GM21825 (cell line): Measurements from ENCODE around the gene STEAP3.

Experiments used
- ATAC-seq: cut with Tn5 transposase; IDR thresholded peaks from one replicate; pipeline ENCODE4 v1.9.1; 2021; ENCODE audit warnings: mild to moderate bottlenecking, moderate library complexity; ENCODE audit not compliant: unreplicated experiment

The STEAP3 gene

GRCh38 chr2:119290859-119291587 lies 67.4 kb downstream of the STEAP3 start:
- no peak for ATAC-seq

GRCh38 chr2:119291588-119292167 lies 68.0 kb downstream of the STEAP3 start:
- ATAC-seq, result no peak

DNA sequence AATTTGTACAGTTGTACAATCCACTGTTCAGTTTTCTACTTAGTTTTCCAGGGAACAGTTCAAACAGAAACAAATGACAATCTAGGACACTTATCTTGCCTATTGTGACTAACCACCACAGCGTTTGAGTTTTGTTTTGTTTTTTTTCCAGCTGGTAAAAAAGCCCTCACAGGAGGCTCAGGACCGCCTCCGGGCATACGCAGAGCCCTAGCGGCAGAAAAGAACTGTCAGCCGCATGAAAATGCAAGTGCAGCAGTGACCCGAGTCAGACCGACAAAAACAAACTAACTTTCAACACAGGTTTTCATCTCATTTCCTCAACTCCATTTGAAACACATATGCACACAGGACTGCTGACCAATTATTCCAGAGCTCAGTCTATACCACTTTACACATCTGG lies 68.6 kb downstream of the STEAP3 start:
- no peak for ATAC-seq

DNA sequence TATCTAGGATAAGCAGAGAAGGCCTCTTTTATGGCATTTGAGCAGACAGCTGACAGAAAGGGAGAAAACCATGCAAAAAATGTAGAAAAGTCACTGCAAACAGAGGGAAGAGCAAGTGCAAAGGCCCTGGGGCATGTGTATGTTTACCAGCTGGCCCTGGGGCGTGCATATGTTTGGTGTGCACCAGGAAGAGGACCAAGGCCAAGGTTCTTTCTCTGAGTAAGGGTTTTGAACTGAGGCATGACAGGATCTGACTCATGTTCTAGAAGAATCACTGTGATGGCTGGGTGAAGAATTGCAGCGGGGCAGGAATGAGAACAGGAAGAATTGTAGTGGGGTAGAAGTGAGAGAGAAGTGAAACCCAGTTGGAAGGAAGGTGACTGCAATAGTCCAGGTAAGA lies 69.6 kb downstream of the STEAP3 start:
- no peak for ATAC-seq

DNA sequence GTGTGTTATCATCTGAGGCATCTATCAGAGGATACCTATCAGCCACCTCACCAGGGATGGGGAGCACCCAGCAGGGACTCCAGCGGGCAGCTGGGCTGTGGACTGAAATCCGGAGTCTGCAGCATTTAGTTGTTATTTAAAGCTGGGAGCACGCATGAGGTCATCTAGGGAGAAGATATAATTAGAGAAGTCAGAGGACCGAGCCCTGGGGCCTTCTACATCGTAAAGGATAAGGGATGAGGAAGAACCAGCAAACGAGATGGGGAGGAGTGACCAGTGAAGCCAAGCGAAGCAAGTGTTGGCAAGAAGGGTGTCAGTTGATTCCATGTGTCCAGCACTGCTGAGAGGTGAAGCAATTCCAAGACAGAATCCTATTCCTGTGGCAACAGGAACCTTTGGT lies 70.3 kb downstream of the STEAP3 start:
- ATAC-seq, result no peak

- ATAC-seq, result no peak
These were observed 71.0 kb downstream of the STEAP3 start for GRCh38 chr2:119294671-119295070.

GRCh38 chr2:119295688-119296375 lies 72.2 kb downstream of the STEAP3 start:
- no peak for ATAC-seq

DNA sequence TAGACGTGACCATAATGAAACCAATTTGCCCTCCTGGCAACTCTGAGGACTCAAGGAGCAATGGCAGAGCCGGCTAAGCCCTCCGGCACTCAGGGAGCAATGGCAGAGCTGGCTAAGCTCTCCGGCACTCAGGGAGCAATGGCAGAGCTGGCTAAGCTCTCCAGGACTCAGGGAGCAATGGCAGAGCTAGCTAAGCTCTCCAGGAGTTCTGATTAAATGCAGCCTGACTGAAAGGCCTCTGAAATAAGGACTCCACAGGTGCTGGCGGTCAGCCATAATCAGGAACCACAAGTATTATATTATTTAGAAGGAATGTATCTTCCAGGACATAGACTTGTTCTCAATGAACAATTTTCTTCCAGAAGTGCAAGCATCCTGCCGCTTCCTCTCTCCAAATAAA lies 77.8 kb downstream of the STEAP3 start:
- ATAC-seq, result no peak

- ATAC-seq, result no peak
These were observed 81.2 kb downstream of the STEAP3 start for GRCh38 chr2:119304847-119305246.

GRCh38 chr2:119305497-119306195 lies 82.0 kb downstream of the STEAP3 start:
- no peak for ATAC-seq

DNA sequence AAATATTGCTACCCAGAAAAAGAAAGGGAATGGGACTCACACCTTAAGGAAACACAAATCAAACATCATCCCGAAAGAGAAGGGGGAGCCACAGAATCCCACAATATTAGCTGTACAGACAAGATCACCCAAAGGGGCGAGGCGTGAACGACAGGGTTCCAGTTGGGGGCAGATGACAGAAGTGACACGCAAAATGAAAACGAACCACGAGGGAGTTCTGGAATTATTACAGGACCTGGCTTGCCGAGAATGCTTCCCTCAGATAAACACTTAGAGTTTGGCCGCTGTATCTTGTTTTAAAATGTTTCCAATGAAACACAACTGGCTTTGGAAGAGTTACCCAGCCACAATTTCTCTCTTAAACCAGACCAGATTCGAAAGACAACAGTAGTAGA lies 82.6 kb downstream of the STEAP3 start:
- no peak for ATAC-seq

GRCh38 chr2:119307419-119308140 lies 83.9 kb downstream of the STEAP3 start:
- ATAC-seq, result no peak

DNA sequence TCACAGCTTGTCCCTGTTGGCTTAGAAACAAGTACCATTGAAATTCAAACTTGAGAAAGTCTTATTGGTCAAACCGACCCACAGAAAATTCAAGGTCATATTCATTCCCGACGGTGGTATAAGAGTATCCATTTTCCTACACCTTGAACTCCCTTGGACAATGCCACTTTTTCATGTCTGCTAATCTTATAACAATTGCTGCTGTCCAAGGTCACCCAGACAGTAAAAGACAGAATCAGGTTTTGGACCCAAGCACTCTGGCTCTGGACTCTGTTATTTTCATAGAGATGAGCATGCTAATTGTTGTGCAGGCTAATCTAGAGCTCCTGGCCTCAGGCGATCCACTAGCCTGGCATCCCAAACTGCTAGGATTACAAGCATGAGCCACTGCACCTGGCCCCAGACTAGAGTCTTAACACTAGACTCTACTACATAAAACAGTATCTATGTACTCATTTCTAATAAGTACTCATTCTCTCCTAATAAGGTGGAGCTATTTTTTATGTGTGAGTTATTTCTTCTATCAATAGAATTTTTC lies 85.2 kb downstream of the STEAP3 start:
- no peak for ATAC-seq

- ATAC-seq, result no peak
These were observed 87.7 kb downstream of the STEAP3 start for GRCh38 chr2:119311371-119311770.

GRCh38 chr2:119311831-119312230 lies 88.2 kb downstream of the STEAP3 start:
- ATAC-seq, result no peak
